Mesenchymal stem cell (in vitro differentiated cells and primary cell): ENCODE data around the gene CDAN1.

ENCODE experiments used
- DNase-seq: peaks from one replicate; pipeline ENCODE4 v3.0.0-alpha.2; 2013
- H2AFZ ChIP-seq: one replicate; pipeline ENCODE4 v1.6.1; 2013; ENCODE audit warnings: low read depth, mild to moderate bottlenecking, control low read depth, inconsistent platforms, low read length, moderate library complexity
- H2AK5ac ChIP-seq: 2 replicates; pipeline ENCODE4 v1.6.1; 2013; ENCODE audit warnings: low read length, moderate library complexity, mild to moderate bottlenecking, inconsistent platforms; ENCODE audit not compliant: severe bottlenecking
- H2BK120ac ChIP-seq: one replicate; pipeline ENCODE4 v1.6.1; 2013; ENCODE audit warnings: low read depth, mild to moderate bottlenecking, inconsistent platforms, low read length, moderate library complexity
- H2BK12ac ChIP-seq, 2 experiments: one replicate each; pipeline ENCODE4 v1.6.1; 2013; ENCODE audit warnings: inconsistent platforms in 2 of 2, low read length in 2 of 2, mild to moderate bottlenecking in 2 of 2, moderate library complexity in 2 of 2, control low read depth in 1 of 2
- H2BK15ac ChIP-seq: one replicate; pipeline ENCODE4 v1.6.1; 2013; ENCODE audit warnings: mild to moderate bottlenecking, low read depth, inconsistent platforms; ENCODE audit not compliant: poor library complexity, severe bottlenecking
- H2BK5ac ChIP-seq: 2 replicates; pipeline ENCODE4 v1.6.1; 2013; ENCODE audit warnings: low read depth, mild to moderate bottlenecking, low read length, control low read depth, inconsistent platforms; ENCODE audit not compliant: poor library complexity, severe bottlenecking
- H3K14ac ChIP-seq, 2 experiments: one replicate each; pipeline ENCODE4 v1.6.1; 2013; ENCODE audit warnings: inconsistent platforms in 2 of 2, low read length in 2 of 2, control low read depth in 1 of 2, mild to moderate bottlenecking in 1 of 2, moderate library complexity in 1 of 2
- H3K18ac ChIP-seq, 2 experiments: one replicate each; pipeline ENCODE4 v1.6.1; 2013; ENCODE audit warnings: inconsistent platforms in 2 of 2, low read length in 2 of 2, control low read depth in 1 of 2, low read depth in 1 of 2, mild to moderate bottlenecking in 1 of 2
- H3K23ac ChIP-seq, 2 experiments: one replicate each; pipeline ENCODE4 v1.6.1; 2013; ENCODE audit warnings: inconsistent platforms in 2 of 2, low read length in 2 of 2, mild to moderate bottlenecking in 2 of 2, moderate library complexity in 2 of 2, control low read depth in 1 of 2
- H3K27ac ChIP-seq: 2 replicates; pipeline ENCODE4 v1.5.1; 2013; ENCODE audit warnings: mild to moderate bottlenecking, moderate library complexity, low read length, control low read depth, inconsistent platforms; ENCODE audit not compliant: poor library complexity, severe bottlenecking
- H3K27me3 ChIP-seq, 2 experiments: 2 replicates each; pipeline versions ENCODE4 v1.6.1 to v1.7.0; 2013; ENCODE audit warnings: low read length in 2 of 2, mild to moderate bottlenecking in 2 of 2, moderate library complexity in 2 of 2, control low read depth in 1 of 2, inconsistent platforms in 1 of 2; ENCODE audit not compliant: control insufficient read depth in 1 of 2, insufficient read depth in 1 of 2
- H3K36me3 ChIP-seq, 2 experiments: 2 replicates each; pipeline versions ENCODE4 v1.6.1 to v1.7.0; 2013; ENCODE audit warnings: low read length in 2 of 2, control low read depth in 1 of 2, inconsistent platforms in 1 of 2, low read depth in 1 of 2, mild to moderate bottlenecking in 1 of 2; ENCODE audit not compliant: insufficient read depth in 2 of 2, control insufficient read depth in 1 of 2
- H3K4ac ChIP-seq, 2 experiments: one replicate each; pipeline ENCODE4 v1.6.1; 2013; ENCODE audit warnings: inconsistent platforms in 2 of 2, low read length in 2 of 2, mild to moderate bottlenecking in 2 of 2, moderate library complexity in 2 of 2, control low read depth in 1 of 2, low read depth in 1 of 2
- H3K4me1 ChIP-seq: 2 replicates; pipeline ENCODE4 v1.6.1; 2013; ENCODE audit warnings: low read depth, low read length, control low read depth; ENCODE audit not compliant: control insufficient read depth, insufficient read depth
- H3K4me2 ChIP-seq: 2 replicates; pipeline ENCODE4 v1.6.1; 2013; ENCODE audit warnings: low read length, mild to moderate bottlenecking, inconsistent platforms; ENCODE audit not compliant: poor library complexity, severe bottlenecking
- H3K4me3 ChIP-seq, 2 experiments: 2 replicates each; pipeline versions ENCODE4 v1.5.1 to v1.7.0; 2013; ENCODE audit warnings: low read length in 2 of 2, mild to moderate bottlenecking in 2 of 2, control low read depth in 1 of 2, low read depth in 1 of 2; ENCODE audit not compliant: insufficient read depth in 1 of 2
- H3K79me1 ChIP-seq: replicated peaks from 2 replicates; pipeline ENCODE4 v1.6.1; 2013; ENCODE audit warnings: mild to moderate bottlenecking, control low read depth, low read length, inconsistent platforms; ENCODE audit not compliant: poor library complexity, severe bottlenecking
- H3K9ac ChIP-seq: 2 replicates; pipeline ENCODE4 v1.7.0; 2013; ENCODE audit warnings: mild to moderate bottlenecking, low read length, moderate library complexity
- H3K9me3 ChIP-seq: 2 replicates; pipeline ENCODE4 v1.7.0; 2013; ENCODE audit warnings: mild to moderate bottlenecking, low read length; ENCODE audit not compliant: control insufficient read depth
- H4K8ac ChIP-seq: one replicate; pipeline ENCODE4 v1.6.1; 2013; ENCODE audit warnings: inconsistent platforms, mild to moderate bottlenecking, low read length, moderate library complexity
- H4K91ac ChIP-seq: one replicate; pipeline ENCODE4 v1.6.1; 2013; ENCODE audit warnings: mild to moderate bottlenecking, low read length, inconsistent platforms
- WGBS: methylation state at CpG from one replicate; pipeline ENCODE4 v1.1.7; 2013; ENCODE audit warnings: mixed read lengths; 5-methylcytosine and 5-hydroxymethylcytosine counted together

Gene CDAN1

DNA sequence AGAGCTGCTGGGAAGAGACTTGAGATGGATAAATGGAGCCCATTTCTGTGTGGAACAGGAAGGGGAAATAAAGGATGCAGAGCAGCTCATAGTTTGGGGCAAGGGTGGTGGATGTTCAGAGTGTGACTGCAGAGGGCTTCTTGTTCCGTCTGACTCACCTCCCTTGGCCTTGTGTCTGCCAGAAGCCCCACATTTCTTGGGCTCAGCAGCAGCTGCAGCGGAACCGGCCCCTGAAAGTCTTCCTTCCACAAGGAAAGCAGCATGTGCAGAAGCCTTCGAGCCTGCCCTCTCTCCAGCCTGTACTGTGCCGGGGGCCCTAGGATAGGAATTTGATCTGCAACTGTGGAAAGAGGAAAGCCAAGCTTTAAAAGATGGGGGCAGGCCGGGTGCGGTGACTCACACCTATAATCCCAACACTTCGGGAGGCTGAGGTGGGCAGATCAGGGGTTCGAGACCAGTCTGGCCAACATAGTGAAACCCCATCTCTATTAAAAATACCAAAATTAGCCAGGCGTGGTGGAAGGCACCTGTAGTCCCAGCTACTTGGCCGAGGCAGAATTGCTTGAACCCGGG lies 11.5 kb downstream of the CDAN1 start:
- Histone ChIP-seq H2BK15ac (no peak overlapping the region), H3K4me1 (no peaks in the 10 kb centered on the region), H2BK120ac (no peak overlapping the region), H2BK12ac (no peak overlapping the region), H2AFZ (no peak overlapping the region), H3K18ac (no peak overlapping the region), H4K8ac (no peak overlapping the region), H3K14ac (no peak overlapping the region), H3K9me3 (no peaks in the 10 kb centered on the region), H3K36me3 (peaks cover 72 to 86% of the 10 kb centered on the region in 2 experiments), H2BK5ac (no peak overlapping the region), H3K9ac (no peak overlapping the region), H3K23ac (no peak overlapping the region), H3K27ac (no peak overlapping the region), H3K4me2 (no peak overlapping the region), H3K4ac (no peak overlapping the region), H3K79me1 (peaks cover 37% of the 10 kb centered on the region), H3K27me3 (no peaks in the 10 kb centered on the region), H3K4me3 (no peak overlapping the region), H4K91ac (no peak overlapping the region), H2AK5ac (no peak overlapping the region)
- DNase-seq = no peak
- 90% methylated on average over 12 of the region's 12 CpGs for WGBS

- no peaks in the 10 kb centered on the region for H3K9me3 ChIP-seq
- WGBS = 98% methylated on average over 6 of the region's 6 CpGs
- H2BK5ac ChIP-seq = no peak overlapping the region
- H3K27me3 ChIP-seq = no peaks in the 10 kb centered on the region
- no peak overlapping the region for H2AFZ ChIP-seq
- DNase-seq = no peak
- H4K91ac ChIP-seq = no peak overlapping the region
- peaks cover 71 to 87% of the 10 kb centered on the region in 2 experiments for H3K36me3 ChIP-seq
- H3K4me3 ChIP-seq = no peak overlapping the region
- H3K14ac ChIP-seq = no peak overlapping the region
- no peak overlapping the region for H3K9ac ChIP-seq
- H2BK12ac ChIP-seq = no peak overlapping the region
- H2AK5ac ChIP-seq = no peak overlapping the region
- no peak overlapping the region for H2BK15ac ChIP-seq
- no peak overlapping the region for H3K4ac ChIP-seq
- no peak overlapping the region for H2BK120ac ChIP-seq
- H3K23ac ChIP-seq = no peak overlapping the region
- no peak overlapping the region for H3K18ac ChIP-seq
- no peak overlapping the region for H3K27ac ChIP-seq
- H3K4me2 ChIP-seq = no peak overlapping the region
- H4K8ac ChIP-seq = no peak overlapping the region
- H3K4me1 ChIP-seq = no peaks in the 10 kb centered on the region
- peaks cover 31% of the 10 kb centered on the region for H3K79me1 ChIP-seq
These were observed 12.7 kb downstream of the CDAN1 start for GRCh38 chr15:42724276-42724675.

GRCh38 chr15:42723068-42723467 lies 13.9 kb downstream of the CDAN1 start:
- Histone ChIP-seq H3K4ac (no peak overlapping the region), H3K4me2 (no peak overlapping the region), H3K27me3 (no peaks in the 10 kb centered on the region), H3K27ac (no peak overlapping the region), H3K9me3 (no peaks in the 10 kb centered on the region), H2BK15ac (no peak overlapping the region), H3K79me1 (peaks cover 28% of the 10 kb centered on the region), H2AK5ac (no peak overlapping the region), H3K4me1 (no peaks in the 10 kb centered on the region), H4K8ac (no peak overlapping the region), H2BK12ac (no peak overlapping the region), H3K23ac (no peak overlapping the region), H4K91ac (no peak overlapping the region), H3K18ac (no peak overlapping the region), H3K14ac (no peak overlapping the region), H2BK5ac (no peak overlapping the region), H3K4me3 (no peak overlapping the region), H2AFZ (no peak overlapping the region), H2BK120ac (no peak overlapping the region), H3K9ac (no peak overlapping the region), H3K36me3 (peaks cover 69 to 88% of the 10 kb centered on the region in 2 experiments)
- no peak for DNase-seq
- 96% methylated on average over 4 of the region's 4 CpGs for WGBS

DNA sequence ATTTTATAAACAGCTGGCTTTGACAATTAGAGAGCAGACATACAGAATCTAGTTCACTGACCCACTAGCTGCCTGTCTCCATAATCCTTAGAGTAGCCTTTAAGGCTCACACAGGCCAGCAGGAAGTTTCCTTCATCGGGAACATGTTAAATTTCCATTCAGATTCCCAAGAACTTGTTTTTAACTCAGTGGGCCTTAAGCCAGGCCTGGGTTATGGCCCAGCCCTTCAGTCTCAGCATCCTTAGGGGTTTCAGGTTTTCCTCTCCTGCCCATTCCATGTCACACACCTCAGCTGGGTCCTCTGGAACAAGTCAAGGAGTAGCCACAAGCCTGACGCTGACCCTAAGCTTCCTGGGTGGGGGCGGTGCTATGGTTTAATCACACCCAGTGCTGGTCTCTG lies 15.0 kb downstream of the CDAN1 start:
- Histone ChIP-seq H2BK15ac (no peak overlapping the region), H3K23ac (no peak overlapping the region), H3K18ac (no peak overlapping the region), H3K9me3 (no peaks in the 10 kb centered on the region), H2BK120ac (no peak overlapping the region), H2AK5ac (no peak overlapping the region), H3K79me1 (peaks cover 26% of the 10 kb centered on the region), H3K4ac (no peak overlapping the region), H4K91ac (no peak overlapping the region), H3K4me1 (no peaks in the 10 kb centered on the region), H3K4me2 (no peak overlapping the region), H3K9ac (no peak overlapping the region), H3K36me3 (peaks cover 69 to 83% of the 10 kb centered on the region in 2 experiments), H3K27me3 (no peaks in the 10 kb centered on the region), H2BK5ac (no peak overlapping the region), H4K8ac (no peak overlapping the region), H3K4me3 (no peak overlapping the region), H3K14ac (no peak overlapping the region), H3K27ac (no peak overlapping the region), H2AFZ (no peak overlapping the region), H2BK12ac (no peak overlapping the region)
- DNase-seq = no peak
- WGBS = 79% methylated on average over 3 of the region's 3 CpGs
